ENCODE results near the gene SAMD9L.

The SAMD9L gene

GRCh38 chr7:93178213-93178612 is 30.0 kb upstream of the SAMD9L start:
- CTCF ChIA-PET, result interaction anchor here (1.3 kb wide), 1 partner anchor 13 kb away, joined by 3 read pairs; no protein-coding TSS in a partner anchor
- TF ChIP-seq, protein P1, sequence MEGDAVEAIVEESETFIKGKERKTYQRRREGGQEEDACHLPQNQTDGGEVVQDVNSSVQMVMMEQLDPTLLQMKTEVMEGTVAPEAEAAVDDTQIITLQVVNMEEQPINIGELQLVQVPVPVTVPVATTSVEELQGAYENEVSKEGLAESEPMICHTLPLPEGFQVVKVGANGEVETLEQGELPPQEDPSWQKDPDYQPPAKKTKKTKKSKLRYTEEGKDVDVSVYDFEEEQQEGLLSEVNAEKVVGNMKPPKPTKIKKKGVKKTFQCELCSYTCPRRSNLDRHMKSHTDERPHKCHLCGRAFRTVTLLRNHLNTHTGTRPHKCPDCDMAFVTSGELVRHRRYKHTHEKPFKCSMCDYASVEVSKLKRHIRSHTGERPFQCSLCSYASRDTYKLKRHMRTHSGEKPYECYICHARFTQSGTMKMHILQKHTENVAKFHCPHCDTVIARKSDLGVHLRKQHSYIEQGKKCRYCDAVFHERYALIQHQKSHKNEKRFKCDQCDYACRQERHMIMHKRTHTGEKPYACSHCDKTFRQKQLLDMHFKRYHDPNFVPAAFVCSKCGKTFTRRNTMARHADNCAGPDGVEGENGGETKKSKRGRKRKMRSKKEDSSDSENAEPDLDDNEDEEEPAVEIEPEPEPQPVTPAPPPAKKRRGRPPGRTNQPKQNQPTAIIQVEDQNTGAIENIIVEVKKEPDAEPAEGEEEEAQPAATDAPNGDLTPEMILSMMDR (IDR thresholded peaks at IDR 0.05; ENCODE audit: control extremely low read depth, extremely low read depth, low read depth, missing control alignments), result no peak
- DNase-seq (ENCODE audit: extremely low spot score), result no peak
- POLR2A ChIA-PET, result no interaction called here

DNA sequence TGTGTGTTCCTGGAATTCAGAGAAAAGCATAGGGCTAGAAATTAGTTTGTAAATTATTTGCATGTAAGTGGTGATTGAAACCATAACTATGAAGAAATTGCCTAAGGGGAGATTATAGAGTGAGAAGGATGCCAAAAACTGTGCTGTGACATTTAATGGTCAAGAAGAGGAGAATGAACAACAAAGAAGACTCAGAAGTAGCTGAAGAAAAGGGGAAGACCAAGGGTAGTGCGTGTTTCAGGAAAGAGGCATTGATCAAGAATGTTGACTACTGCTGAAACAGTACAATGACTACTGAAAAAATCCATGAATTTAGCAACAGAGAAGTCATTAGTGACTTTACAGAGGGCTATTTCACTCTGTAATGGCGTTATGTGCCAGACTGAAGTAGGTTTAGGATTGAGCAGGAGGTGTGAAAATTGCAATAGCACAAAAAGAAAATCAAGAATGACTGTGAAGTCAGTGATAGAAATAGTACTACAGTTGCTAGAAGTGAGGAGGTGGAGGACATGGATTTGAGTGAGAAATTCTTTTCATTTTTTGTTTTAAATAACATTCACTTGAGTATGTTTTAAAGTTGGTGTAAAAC is 28.9 kb upstream of the SAMD9L start:
- ChIA-PET POLR2A (no interaction called here), CTCF (interaction anchor here (0.7 to 1.3 kb wide), 2 partner anchors 9 to 14 kb away, joined by 3 to 4 read pairs; no protein-coding TSS in a partner anchor)
- TF ChIP-seq, protein P1 (IDR thresholded peaks at IDR 0.05; ENCODE audit: control extremely low read depth, extremely low read depth, low read depth, missing control alignments), result no peak
- DNase-seq (ENCODE audit: extremely low spot score), result no peak

DNA sequence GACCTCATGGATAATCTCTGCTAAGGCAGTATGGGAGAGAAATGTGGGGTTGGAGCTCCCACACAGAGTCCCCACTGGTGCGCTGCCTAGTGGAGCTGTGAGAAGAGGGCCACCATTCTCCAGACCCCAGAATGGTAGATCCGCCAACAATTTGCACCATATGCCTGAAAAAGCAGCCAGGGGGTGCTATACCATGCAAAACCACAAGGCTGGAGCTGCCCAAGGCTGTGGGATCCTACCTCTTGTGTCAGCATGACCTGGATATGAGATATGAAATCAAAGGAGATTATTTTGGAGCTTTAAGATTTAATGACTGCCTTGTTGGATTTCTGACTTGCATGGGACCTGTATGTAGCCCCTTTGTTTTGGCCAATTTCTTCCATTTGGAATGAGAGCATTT is 27.0 kb upstream of the SAMD9L start:
- ChIA-PET CTCF (interaction anchor here (0.9 kb wide), 1 partner anchor 30 kb away, joined by 3 read pairs; no protein-coding TSS in a partner anchor), POLR2A (no interaction called here)
- no peak for DNase-seq (ENCODE audit: extremely low spot score)
- TF ChIP-seq, protein P1 (IDR thresholded peaks at IDR 0.05; ENCODE audit: control extremely low read depth, extremely low read depth, low read depth, missing control alignments), result no peak

DNA sequence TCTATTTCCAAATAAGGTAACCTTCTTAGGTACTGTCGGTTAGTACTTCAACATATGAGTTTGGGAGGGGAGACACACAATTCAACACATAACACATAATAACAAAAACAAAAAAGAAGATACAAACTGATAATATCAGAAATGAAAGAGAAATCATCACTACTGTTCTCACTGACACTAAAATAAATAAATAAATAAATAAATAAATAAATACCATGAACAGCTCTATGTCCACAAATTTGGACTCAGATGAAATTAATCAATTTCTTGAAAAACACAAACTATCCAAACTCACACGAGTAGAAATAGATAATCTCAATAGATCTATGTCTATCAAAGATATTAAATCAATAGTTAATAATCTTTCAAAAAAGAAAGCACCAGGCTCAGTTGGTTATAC is 24.5 kb upstream of the SAMD9L start:
- CTCF ChIA-PET, result interaction anchor here (0.8 to 1.6 kb wide), 3 partner anchors 21 to 55 kb away, joined by 3 to 4 read pairs (median 3); no protein-coding TSS in a partner anchor
- TF ChIP-seq, protein P1 (IDR thresholded peaks at IDR 0.05; ENCODE audit: control extremely low read depth, extremely low read depth, low read depth, missing control alignments), result no peak
- POLR2A ChIA-PET, result no interaction called here
- DNase-seq (ENCODE audit: extremely low spot score), result no peak

GRCh38 chr7:93171606-93172226 is 23.5 kb upstream of the SAMD9L start:
- TF ChIP-seq, protein P1 (IDR thresholded peaks at IDR 0.05; ENCODE audit: control extremely low read depth, extremely low read depth, low read depth, missing control alignments), result no peak
- CTCF ChIA-PET, result interaction anchor here (1.0 to 1.6 kb wide), 3 partner anchors 16 to 20 kb away, joined by 3 to 4 read pairs (median 3); no protein-coding TSS in a partner anchor
- no peak for DNase-seq (ENCODE audit: extremely low spot score)
- POLR2A ChIA-PET, result no interaction called here

DNA sequence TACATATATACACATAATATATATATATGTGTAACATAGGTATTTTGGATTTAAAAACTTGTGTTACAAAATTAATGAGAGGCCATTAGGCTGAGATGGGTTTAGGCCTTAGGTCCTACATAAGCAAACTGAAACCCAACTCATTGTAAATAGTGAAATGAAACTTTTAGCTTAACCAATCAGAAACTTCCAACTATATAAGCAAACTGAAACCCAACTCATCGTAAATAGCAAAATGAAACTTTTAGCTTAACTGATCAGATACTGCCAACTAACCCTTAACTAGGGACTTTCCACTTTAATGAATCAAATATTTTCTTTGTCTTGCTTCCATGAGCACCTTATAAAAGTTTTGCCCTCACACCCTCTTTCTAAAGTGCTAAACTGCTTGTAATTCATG is 17.3 kb upstream of the SAMD9L start:
- ChIA-PET POLR2A (no interaction called here), CTCF (interaction anchor here (1.7 kb wide), 1 partner anchor 20 kb away, joined by 4 read pairs; no protein-coding TSS in a partner anchor)
- DNase-seq (ENCODE audit: extremely low spot score), result peak; percentile 21
- TF ChIP-seq, protein P1 (IDR thresholded peaks at IDR 0.05; ENCODE audit: control extremely low read depth, extremely low read depth, low read depth, missing control alignments), result no peak

Data from GM10248 (cell line).